ENCODE measurements around the gene BSN.

Gene BSN

GRCh38 chr3:49716169-49716568 lies 161.9 kb downstream of the BSN start:
- DNase-seq (ENCODE audit: low spot score): no peak

GRCh38 chr3:49716691-49717210 lies 162.5 kb downstream of the BSN start:
- DNase-seq (ENCODE audit: low spot score): no peak

- DNase-seq (ENCODE audit: low spot score): no peak
These were observed 163.1 kb downstream of the BSN start for GRCh38 chr3:49717211-49717958.

- DNase-seq (ENCODE audit: low spot score): no peak
These were observed 163.9 kb downstream of the BSN start for GRCh38 chr3:49717959-49718857.

GRCh38 chr3:49718858-49719213 lies 164.6 kb downstream of the BSN start:
- DNase-seq (ENCODE audit: low spot score): no peak

GRCh38 chr3:49719214-49719884 lies 165.1 kb downstream of the BSN start, which contains the start of gene AMIGO3:
Gene AMIGO3, minus strand, starts transcription at chr3:49719684. Its CDS starts 219 bp downstream, at chr3:49719465.
- no peak for DNase-seq (ENCODE audit: low spot score)
